Vagina (tissue), 2 donors: ENCODE results near the gene PEG3. TPM values are rescaled to one million over a fixed set of nuclear protein-coding genes. Genes with fewer than 3 reads are reported as not detected.

Experiments
- DNase-seq, 2 donors: peaks; one replicate each; pipeline ENCODE4 v3.0.0-alpha.2; 2017; ENCODE audit errors: extremely low spot score in 2 of 2
- H3K27ac ChIP-seq: fragments of 200-600 bp; sonication (generic); one replicate; pipeline ENCODE4 v1.5.1; 2019
- H3K27me3 ChIP-seq: fragments of 200-600 bp; sonication (generic); one replicate; pipeline ENCODE4 v1.5.1; 2019
- H3K36me3 ChIP-seq, 2 donors: fragments of 200-600 bp; sonication (generic); one replicate each; pipeline ENCODE4 v1.5.1; 2017 to 2019
- H3K4me1 ChIP-seq: fragments of 200-600 bp; sonication (generic); one replicate; pipeline ENCODE4 v1.5.1; 2019
- H3K4me3 ChIP-seq, 2 donors: fragments of 200-600 bp; sonication (generic); 1 replicate in 1 of 2; 2 replicates in 1 of 2; pipeline ENCODE4 v1.5.1; 2016 to 2019
- H3K9me3 ChIP-seq: fragments of 200-600 bp; sonication (generic); one replicate; pipeline ENCODE4 v1.5.1; 2019
- POLR2A ChIP-seq, 2 donors: fragments of 450-650 bp; IDR thresholded peaks; one replicate each; pipeline ENCODE4 v1.6.1; 2017; ENCODE audit warnings: antibody characterized with exemption in 2 of 2, mild to moderate bottlenecking in 2 of 2, moderate library complexity in 2 of 2
- POLR2AphosphoS5 ChIP-seq, 2 donors: sonication (generic); formaldehyde crosslinking; IDR thresholded peaks; one replicate each; pipeline ENCODE4 v1.9.0; 2017; ENCODE audit warnings: antibody characterized with exemption in 2 of 2, mild to moderate bottlenecking in 2 of 2, low read depth in 1 of 2; ENCODE audit not compliant: insufficient read depth in 1 of 2
- intact Hi-C: fragments of 100-400 bp; cut with DNase I; formaldehyde crosslinking; loops from one replicate; pipeline ENCODE4 v1.15.1; 2023
- total RNA-seq: library from RNA; depleted of rRNA; stranded (reverse); fragments of >200 nt; gene quantifications from one replicate; pipeline ENCODE4 v1.2.3, GENCODE V29; 2016
- TF ChIP-seq, protein P1 (sequence below), 3 experiments: fragments of 450-650 bp in 2 of 3; fragments of 200-600 bp in 1 of 3; sonication (generic) in 1 of 3; IDR thresholded peaks; one replicate each; pipeline ENCODE4 v1.5.1; 2017 to 2019; ENCODE audit warnings: antibody characterized with exemption in 3 of 3, mild to moderate bottlenecking in 2 of 3, moderate library complexity in 2 of 3

Gene PEG3
- total RNA-seq, result 15.2 TPM

DNA sequence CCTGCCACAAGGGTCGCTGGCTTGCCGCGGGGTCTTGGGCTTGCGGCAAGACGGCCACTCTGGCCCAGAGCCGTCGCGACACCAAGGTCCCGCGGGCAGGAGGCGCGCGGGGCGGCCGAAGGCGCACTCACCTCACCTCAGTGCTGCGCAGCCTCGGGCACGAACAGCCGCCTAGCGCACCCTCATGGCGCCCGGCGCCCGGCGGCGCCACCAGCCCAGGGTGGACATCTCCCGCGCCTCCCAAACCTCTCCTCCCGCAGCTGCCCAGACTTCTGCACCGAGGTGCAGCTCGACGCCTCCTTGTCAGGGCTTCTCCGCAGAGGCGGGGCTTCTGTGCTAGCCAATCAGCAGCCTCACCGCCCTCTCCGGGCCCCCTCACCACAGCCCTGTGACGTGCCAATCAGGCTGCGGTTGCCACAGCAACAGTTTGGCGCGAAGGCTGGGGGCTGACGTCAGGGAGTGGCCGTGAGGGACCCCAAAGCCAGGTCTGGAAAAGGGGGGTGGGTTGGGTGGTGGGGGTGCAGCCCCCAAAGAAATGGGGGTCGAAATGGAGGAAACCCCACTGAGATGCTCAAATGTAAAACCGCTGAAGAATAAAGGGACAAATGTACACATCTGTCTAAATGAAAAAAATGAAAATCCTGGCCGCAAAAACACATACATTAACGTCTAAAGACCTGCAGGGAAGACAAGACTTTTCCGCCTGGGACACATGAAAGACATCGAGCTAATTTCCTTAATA lies at the start of gene PEG3, which contains the start of gene ZIM2:
Gene PEG3 (minus strand): TSS at position 276 of the 742 bp plus-strand sequence. CDS start 16,071 bp downstream, outside the sequence.
Gene ZIM2 (minus strand): TSS at position 276 of the 742 bp plus-strand sequence. CDS start 16,449 bp downstream, outside the sequence.
- peak within 1 kb of the TSS; percentile 54 to 57 for H3K4me3 ChIP-seq
- no peak for DNase-seq
- H3K4me1 ChIP-seq, result no peaks in the 10 kb centered on the region
- H3K27me3 ChIP-seq, result no peaks in the 10 kb centered on the region
- TF ChIP-seq POLR2AphosphoS5 (IDR thresholded peaks at IDR 0.05; ENCODE audit: insufficient read depth in 1 of 2, low read depth in 1 of 2), result peak in 1 of 2 donors; percentile 74
- TF ChIP-seq, protein P1, sequence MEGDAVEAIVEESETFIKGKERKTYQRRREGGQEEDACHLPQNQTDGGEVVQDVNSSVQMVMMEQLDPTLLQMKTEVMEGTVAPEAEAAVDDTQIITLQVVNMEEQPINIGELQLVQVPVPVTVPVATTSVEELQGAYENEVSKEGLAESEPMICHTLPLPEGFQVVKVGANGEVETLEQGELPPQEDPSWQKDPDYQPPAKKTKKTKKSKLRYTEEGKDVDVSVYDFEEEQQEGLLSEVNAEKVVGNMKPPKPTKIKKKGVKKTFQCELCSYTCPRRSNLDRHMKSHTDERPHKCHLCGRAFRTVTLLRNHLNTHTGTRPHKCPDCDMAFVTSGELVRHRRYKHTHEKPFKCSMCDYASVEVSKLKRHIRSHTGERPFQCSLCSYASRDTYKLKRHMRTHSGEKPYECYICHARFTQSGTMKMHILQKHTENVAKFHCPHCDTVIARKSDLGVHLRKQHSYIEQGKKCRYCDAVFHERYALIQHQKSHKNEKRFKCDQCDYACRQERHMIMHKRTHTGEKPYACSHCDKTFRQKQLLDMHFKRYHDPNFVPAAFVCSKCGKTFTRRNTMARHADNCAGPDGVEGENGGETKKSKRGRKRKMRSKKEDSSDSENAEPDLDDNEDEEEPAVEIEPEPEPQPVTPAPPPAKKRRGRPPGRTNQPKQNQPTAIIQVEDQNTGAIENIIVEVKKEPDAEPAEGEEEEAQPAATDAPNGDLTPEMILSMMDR (IDR thresholded peaks at IDR 0.05), result no peak
- peak in 1 of 2 donors; percentile 51 for TF ChIP-seq POLR2A (IDR thresholded peaks at IDR 0.05)
- intact Hi-C loops, result no loop called here
- H3K9me3 ChIP-seq, result no peaks in the 10 kb centered on the region
- H3K36me3 ChIP-seq, result no peaks in the 10 kb centered on the region
- peak within 1 kb of the TSS; percentile 55 for H3K27ac ChIP-seq

DNA sequence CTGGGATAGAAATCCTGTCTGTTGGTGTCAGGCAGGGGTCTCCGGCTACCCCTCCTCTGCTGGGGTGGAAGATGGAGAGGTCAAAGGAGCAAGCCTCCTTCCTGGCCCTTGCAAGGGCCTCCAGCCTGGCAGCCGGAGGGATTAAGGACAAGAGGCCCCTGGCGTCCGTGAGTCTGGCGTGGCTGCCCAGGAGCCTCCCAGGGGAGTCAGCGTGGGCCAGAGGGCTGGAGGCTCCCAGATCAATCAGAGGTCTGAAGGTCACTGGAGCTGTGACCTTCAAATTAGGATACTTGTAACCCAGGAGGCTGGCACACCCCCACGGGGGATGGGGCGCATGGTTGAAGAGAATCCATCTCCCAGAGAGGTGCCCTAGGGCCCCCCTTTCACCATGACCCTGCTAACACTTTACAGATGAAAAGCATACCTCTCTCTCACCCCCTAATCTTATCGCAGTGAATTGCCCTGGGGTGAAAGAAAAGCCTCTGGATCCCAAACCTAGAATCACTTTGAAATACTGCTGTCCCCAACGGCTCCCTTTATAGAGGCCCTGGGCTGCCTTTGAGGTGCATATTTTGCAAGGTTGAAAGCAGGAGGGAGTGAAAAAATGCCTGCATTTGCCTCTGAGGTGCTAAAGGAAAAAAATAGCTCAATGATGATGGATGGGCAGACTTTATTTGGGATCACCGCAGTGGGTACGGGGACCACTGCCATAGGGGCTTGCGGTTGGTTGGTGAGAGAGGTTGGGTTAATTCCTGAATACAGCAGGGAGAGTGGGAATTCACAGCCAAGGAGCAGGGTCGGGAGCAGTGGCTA lies 44.9 kb upstream of the PEG3 start:
- no peak for DNase-seq
- Histone ChIP-seq H3K9me3 (no peaks in the 10 kb centered on the region), H3K4me1 (no peaks in the 10 kb centered on the region), H3K27me3 (no peaks in the 10 kb centered on the region), H3K36me3 (no peaks in the 10 kb centered on the region), H3K27ac (no peak overlapping the region), H3K4me3 (no peak overlapping the region)
- TF ChIP-seq POLR2A (IDR thresholded peaks at IDR 0.05) (no peak), POLR2AphosphoS5 (IDR thresholded peaks at IDR 0.05; ENCODE audit: insufficient read depth in 1 of 2, low read depth in 1 of 2) (no peak)
- TF ChIP-seq, protein P1 (IDR thresholded peaks at IDR 0.05), result no peak
- intact Hi-C loops, result no loop called here

DNA sequence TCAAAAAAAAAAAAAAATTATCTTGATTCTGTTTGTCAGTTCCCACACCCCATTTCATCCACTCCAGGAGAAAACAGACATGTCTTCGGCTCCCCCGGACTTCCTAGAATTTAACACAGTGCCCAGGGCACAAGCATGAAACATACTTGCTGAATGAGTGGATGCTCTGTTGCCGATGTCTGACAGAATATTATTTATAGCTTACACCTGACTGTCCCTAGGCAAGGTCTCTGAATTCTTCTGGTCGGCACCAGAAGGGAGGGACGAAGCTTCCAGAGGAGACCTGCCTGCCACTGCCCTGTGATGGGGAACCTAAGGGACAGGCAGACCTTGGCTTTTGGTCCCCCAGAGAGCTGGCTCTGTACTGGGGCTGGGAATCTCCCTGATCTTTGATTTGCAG lies 43.9 kb upstream of the PEG3 start:
- H3K27me3 ChIP-seq, result no peaks in the 10 kb centered on the region
- H3K4me3 ChIP-seq, result no peak overlapping the region
- no peaks in the 10 kb centered on the region for H3K36me3 ChIP-seq
- DNase-seq, result no peak
- intact Hi-C loops, result no loop called here
- H3K4me1 ChIP-seq, result no peaks in the 10 kb centered on the region
- no peaks in the 10 kb centered on the region for H3K9me3 ChIP-seq
- no peak overlapping the region for H3K27ac ChIP-seq
- TF ChIP-seq POLR2A (IDR thresholded peaks at IDR 0.05), result no peak
- no peak for TF ChIP-seq POLR2AphosphoS5 (IDR thresholded peaks at IDR 0.05; ENCODE audit: insufficient read depth in 1 of 2, low read depth in 1 of 2)
- TF ChIP-seq, protein P1 (IDR thresholded peaks at IDR 0.05), result no peak

DNA sequence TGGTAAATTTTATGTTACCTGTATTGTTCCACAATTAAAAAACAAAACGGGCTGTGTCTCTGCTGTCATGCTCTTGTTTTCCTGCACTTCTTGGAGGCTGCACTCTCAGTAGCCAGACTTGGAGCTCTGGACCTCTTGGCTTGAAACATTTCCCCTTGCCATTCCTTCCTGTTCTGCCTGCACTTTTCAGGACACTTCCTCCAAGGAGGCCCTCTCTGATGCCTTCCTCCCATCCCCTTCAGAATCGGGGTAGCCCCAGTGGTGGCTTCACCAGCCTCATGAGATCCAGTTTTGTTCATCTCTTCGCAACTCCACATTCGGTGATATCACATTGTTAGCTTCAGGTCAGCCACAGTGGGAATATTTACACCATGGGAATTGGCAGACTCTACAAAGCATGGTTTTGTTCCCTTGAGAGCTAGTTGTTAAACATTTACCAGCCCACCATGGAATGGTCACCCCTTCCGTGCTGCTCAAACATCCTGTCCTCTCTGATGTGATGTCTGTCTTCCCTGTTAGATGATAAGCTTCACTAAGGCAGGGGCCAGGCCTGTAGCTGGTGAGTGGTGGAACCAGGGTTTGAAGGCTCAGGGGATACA lies 40.2 kb upstream of the PEG3 start:
- no peaks in the 10 kb centered on the region for H3K27me3 ChIP-seq
- no peaks in the 10 kb centered on the region for H3K9me3 ChIP-seq
- H3K36me3 ChIP-seq, result no peaks in the 10 kb centered on the region
- H3K4me3 ChIP-seq, result no peak overlapping the region
- no peak for DNase-seq
- TF ChIP-seq, protein P1 (IDR thresholded peaks at IDR 0.05), result no peak
- TF ChIP-seq POLR2AphosphoS5 (IDR thresholded peaks at IDR 0.05; ENCODE audit: insufficient read depth in 1 of 2, low read depth in 1 of 2), result no peak
- no peak for TF ChIP-seq POLR2A (IDR thresholded peaks at IDR 0.05)
- H3K27ac ChIP-seq, result no peak overlapping the region
- intact Hi-C loops, result no loop called here
- no peaks in the 10 kb centered on the region for H3K4me1 ChIP-seq
